ENCODE data around the gene TNFRSF14. TPM values are rescaled to one million over a fixed set of nuclear protein-coding genes. Genes with fewer than 3 reads are reported as not detected.
A peak's percentile ranks its signal among the peaks of the same experiment; 100 is the strongest.

Gene TNFRSF14
- total and polyA plus RNA-seq, 9 of the 15 experiments (the other 6 are each of a cell fraction or from before 2014, with no cell fraction given), result 0.11 to 2.3 (median 0.68) TPM; not detected in 2

GRCh38 chr1:2585318-2586092 is 29.3 kb downstream of the TNFRSF14 start (continued):
- TF ChIP-seq AFF1 (IDR thresholded peaks at IDR 0.05; ENCODE audit: low read depth in 1 of 2, partially characterized antibody in 2 of 2) (peak in 1 of 2 experiments; percentile 25), ZNF143 (CRISPR knock-in tag; IDR thresholded peaks at IDR 0.05) (peak; percentile 61; the same call in 1 of the 2 replicates), MAFG (tag; conservative IDR thresholded peaks at IDR 0.05) (no peak), MBD2 (IDR thresholded peaks at IDR 0.05; ENCODE audit: borderline replicate concordance, low read depth) (no peak), MIER1 (IDR thresholded peaks at IDR 0.05; ENCODE audit: low read depth) (no peak), CC2D1A (IDR thresholded peaks at IDR 0.05) (peak; percentile 55; the same call in 1 of the 2 replicates), PRDM10 (IDR thresholded peaks at IDR 0.05; ENCODE audit: partially characterized antibody) (no peak), MEIS2 (IDR thresholded peaks at IDR 0.05; ENCODE audit: partially characterized antibody) (peak; percentile 63), TRIM24 (IDR thresholded peaks at IDR 0.05) (peak; percentile 82 to 88), ZBTB11 (CRISPR knock-in tag; IDR thresholded peaks at IDR 0.05) (peak in 1 of 3 experiments; percentile 57; a peak in 2 of 6 replicates), ZNF695 (CRISPR knock-in tag; IDR thresholded peaks at IDR 0.05) (no peak), ESRRA (IDR thresholded peaks at IDR 0.05; ENCODE audit: borderline replicate concordance, low read depth) (peak; percentile 33; the same call in 1 of the 2 replicates)
